HEK293 (cell line): ENCODE data around the gene ZC3H12C.

Experiments used
- CTCF ChIA-PET: fragments of 350-600 bp; formaldehyde crosslinking; extraction: SDS; loops from one replicate; lab custom pipeline; 2021; ENCODE audit warnings: antibody characterized with exemption; lab: Yijun Ruan, JAX
- POLR2A ChIA-PET: fragments of 300-600 bp; formaldehyde crosslinking; extraction: SDS; loops from one replicate; lab custom pipeline; 2020; ENCODE audit warnings: antibody characterized with exemption, inconsistent platforms; lab: Yijun Ruan, JAX
- H3K27ac ChIP-seq: fragments of 200-500 bp; sonication (Bioruptor generic); 2 replicates; pipeline ENCODE4 v1.5.1; 2014; ENCODE audit warnings: low read depth, low read length, control low read depth, inconsistent platforms; ENCODE audit errors: extremely low read depth
- H3K36me3 ChIP-seq, 2 experiments: fragments of 200-500 bp in 1 of 2; sonication (Bioruptor generic) in 1 of 2; 1 replicate in 1 of 2; 2 replicates in 1 of 2; pipeline ENCODE4 v1.5.1; 2014 to 2017; ENCODE audit warnings: inconsistent platforms in 2 of 2, low read length in 2 of 2; ENCODE audit not compliant: control insufficient read depth in 2 of 2, insufficient read depth in 1 of 2
- H3K4me1 ChIP-seq: fragments of 200-500 bp; sonication (Bioruptor generic); 2 replicates; pipeline ENCODE4 v1.5.1; 2014; ENCODE audit warnings: mild to moderate bottlenecking, low read length, inconsistent platforms; ENCODE audit not compliant: control insufficient read depth, insufficient read depth
- H3K4me3 ChIP-seq: 2 replicates; pipeline ENCODE4 v1.5.1; 2011; ENCODE audit warnings: low read depth, mild to moderate bottlenecking, control low read depth, low read length, moderate library complexity
- H3K9me3 ChIP-seq: fragments of 200-500 bp; sonication (Bioruptor generic); 2 replicates; pipeline ENCODE4 v1.5.1; 2014; ENCODE audit warnings: low read depth, low read length, inconsistent platforms; ENCODE audit not compliant: control insufficient read depth, insufficient read depth
- EGR2 ChIP-seq: fragments of 450-650 bp; formaldehyde crosslinking; IDR thresholded peaks from 2 replicates; pipeline ENCODE4 v1.5.1; 2016; ENCODE audit warnings: low read depth, missing biosample characterization, missing genetic modification characterization
- GLIS1 ChIP-seq: fragments of 450-650 bp; formaldehyde crosslinking; IDR thresholded peaks from 2 replicates; pipeline ENCODE4 v1.5.1; 2016; ENCODE audit warnings: missing biosample characterization, missing genetic modification characterization
- IKZF3 ChIP-seq: fragments of 450-650 bp; IDR thresholded peaks from 2 replicates; pipeline ENCODE4 v1.5.0; 2018; ENCODE audit warnings: missing biosample characterization, mild to moderate bottlenecking, missing genetic modification characterization, moderate library complexity
- REPIN1 ChIP-seq: fragments of 450-650 bp; formaldehyde crosslinking; IDR thresholded peaks from 2 replicates; pipeline ENCODE4 v1.5.1; 2017; ENCODE audit warnings: missing biosample characterization, missing genetic modification characterization, low read depth
- WT1 ChIP-seq: fragments of 450-650 bp; formaldehyde crosslinking; IDR thresholded peaks from 2 replicates; pipeline ENCODE4 v1.5.1; 2016; ENCODE audit warnings: missing biosample characterization, missing genetic modification characterization
- ZEB2 ChIP-seq: fragments of 450-650 bp; formaldehyde crosslinking; IDR thresholded peaks from 2 replicates; pipeline ENCODE4 v1.5.1; 2016; ENCODE audit warnings: missing biosample characterization, missing genetic modification characterization
- ZNF10 ChIP-seq: fragments of 450-650 bp; formaldehyde crosslinking; IDR thresholded peaks from 2 replicates; pipeline ENCODE4 v1.5.1; 2017; ENCODE audit warnings: missing biosample characterization, missing genetic modification characterization
- ZNF629 ChIP-seq: fragments of 450-650 bp; formaldehyde crosslinking; IDR thresholded peaks from 2 replicates; pipeline ENCODE4 v1.5.1; 2017; ENCODE audit warnings: missing biosample characterization, missing genetic modification characterization
- TF ChIP-seq, protein P1 (sequence below): fragments of 450-650 bp; formaldehyde crosslinking; conservative IDR thresholded peaks from 2 replicates; pipeline ENCODE4 v1.5.1; 2016; ENCODE audit warnings: low read depth, missing biosample characterization, missing genetic modification characterization
- TF ChIP-seq, protein P2 (sequence below): fragments of 450-650 bp; IDR thresholded peaks from 2 replicates; pipeline ENCODE4 v1.5.1; 2018; ENCODE audit warnings: missing biosample characterization, missing genetic modification characterization
- TF ChIP-seq, protein P3 (sequence below): fragments of 450-650 bp; formaldehyde crosslinking; IDR thresholded peaks from 2 replicates; pipeline ENCODE4 v1.5.1; 2016; ENCODE audit warnings: missing biosample characterization, missing genetic modification characterization, low read depth
- TF ChIP-seq, protein P4 (sequence below): fragments of 450-650 bp; formaldehyde crosslinking; IDR thresholded peaks from 2 replicates; pipeline ENCODE4 v1.5.1; 2017; ENCODE audit warnings: missing biosample characterization, mild to moderate bottlenecking, missing genetic modification characterization, moderate library complexity

ZC3H12C gene

DNA sequence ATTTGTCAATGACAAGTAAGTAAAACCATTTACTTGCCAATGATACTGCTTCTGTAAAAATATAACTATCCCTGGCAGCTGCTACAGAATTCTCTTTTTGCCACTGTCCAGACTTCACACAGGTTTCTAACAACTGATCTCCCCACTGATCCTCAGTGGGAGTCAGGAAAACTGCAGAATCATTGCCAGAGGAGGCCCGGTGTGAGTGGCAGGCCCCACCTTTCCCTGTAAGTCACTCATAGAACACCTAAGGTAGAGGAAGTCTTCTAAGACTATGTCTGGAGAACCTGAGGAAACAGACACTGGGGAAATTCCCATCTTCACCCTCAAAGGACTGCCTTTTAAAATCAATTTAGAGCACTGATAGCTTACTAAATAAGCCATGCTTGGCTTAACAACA is 66.3 kb downstream of the ZC3H12C start:
- Histone ChIP-seq H3K4me3 (no peak overlapping the region), H3K36me3 (peaks cover 0 to 52% of the 10 kb centered on the region in 2 experiments; a peak in 1 of 3 replicates), H3K9me3 (no peaks in the 10 kb centered on the region), H3K27ac (no peak overlapping the region), H3K4me1 (no peaks in the 10 kb centered on the region)
- POLR2A ChIA-PET = no interaction called here
- TF ChIP-seq, protein P1, sequence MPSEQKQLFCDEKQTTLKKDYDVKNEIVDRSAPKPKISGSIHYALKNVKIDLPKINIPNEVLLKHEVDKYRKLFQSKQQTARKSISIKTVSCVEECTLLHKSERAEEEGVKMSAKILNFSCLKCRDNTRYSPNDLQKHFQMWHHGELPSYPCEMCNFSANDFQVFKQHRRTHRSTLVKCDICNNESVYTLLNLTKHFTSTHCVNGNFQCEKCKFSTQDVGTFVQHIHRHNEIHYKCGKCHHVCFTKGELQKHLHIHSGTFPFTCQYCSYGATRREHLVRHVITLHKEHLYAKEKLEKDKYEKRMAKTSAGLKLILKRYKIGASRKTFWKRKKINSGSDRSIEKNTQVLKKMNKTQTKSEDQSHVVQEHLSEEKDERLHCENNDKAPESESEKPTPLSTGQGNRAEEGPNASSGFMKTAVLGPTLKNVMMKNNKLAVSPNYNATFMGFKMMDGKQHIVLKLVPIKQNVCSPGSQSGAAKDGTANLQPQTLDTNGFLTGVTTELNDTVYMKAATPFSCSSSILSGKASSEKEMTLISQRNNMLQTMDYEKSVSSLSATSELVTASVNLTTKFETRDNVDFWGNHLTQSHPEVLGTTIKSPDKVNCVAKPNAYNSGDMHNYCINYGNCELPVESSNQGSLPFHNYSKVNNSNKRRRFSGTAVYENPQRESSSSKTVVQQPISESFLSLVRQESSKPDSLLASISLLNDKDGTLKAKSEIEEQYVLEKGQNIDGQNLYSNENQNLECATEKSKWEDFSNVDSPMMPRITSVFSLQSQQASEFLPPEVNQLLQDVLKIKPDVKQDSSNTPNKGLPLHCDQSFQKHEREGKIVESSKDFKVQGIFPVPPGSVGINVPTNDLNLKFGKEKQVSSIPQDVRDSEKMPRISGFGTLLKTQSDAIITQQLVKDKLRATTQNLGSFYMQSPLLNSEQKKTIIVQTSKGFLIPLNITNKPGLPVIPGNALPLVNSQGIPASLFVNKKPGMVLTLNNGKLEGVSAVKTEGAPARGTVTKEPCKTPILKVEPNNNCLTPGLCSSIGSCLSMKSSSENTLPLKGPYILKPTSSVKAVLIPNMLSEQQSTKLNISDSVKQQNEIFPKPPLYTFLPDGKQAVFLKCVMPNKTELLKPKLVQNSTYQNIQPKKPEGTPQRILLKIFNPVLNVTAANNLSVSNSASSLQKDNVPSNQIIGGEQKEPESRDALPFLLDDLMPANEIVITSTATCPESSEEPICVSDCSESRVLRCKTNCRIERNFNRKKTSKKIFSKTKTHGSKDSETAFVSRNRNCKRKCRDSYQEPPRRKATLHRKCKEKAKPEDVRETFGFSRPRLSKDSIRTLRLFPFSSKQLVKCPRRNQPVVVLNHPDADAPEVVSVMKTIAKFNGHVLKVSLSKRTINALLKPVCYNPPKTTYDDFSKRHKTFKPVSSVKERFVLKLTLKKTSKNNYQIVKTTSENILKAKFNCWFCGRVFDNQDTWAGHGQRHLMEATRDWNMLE = no peak
- TF ChIP-seq, protein P2, sequence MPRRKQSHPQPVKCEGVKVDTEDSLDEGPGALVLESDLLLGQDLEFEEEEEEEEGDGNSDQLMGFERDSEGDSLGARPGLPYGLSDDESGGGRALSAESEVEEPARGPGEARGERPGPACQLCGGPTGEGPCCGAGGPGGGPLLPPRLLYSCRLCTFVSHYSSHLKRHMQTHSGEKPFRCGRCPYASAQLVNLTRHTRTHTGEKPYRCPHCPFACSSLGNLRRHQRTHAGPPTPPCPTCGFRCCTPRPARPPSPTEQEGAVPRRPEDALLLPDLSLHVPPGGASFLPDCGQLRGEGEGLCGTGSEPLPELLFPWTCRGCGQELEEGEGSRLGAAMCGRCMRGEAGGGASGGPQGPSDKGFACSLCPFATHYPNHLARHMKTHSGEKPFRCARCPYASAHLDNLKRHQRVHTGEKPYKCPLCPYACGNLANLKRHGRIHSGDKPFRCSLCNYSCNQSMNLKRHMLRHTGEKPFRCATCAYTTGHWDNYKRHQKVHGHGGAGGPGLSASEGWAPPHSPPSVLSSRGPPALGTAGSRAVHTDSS = no peak
- TF ChIP-seq IKZF3 (tag by site-specific recombination) = no peak
- CTCF ChIA-PET = interaction anchor here (0.6 to 4.1 kb wide), 2 partner anchors 14 to 135 kb away, joined by 3 to 24 read pairs; no protein-coding TSS in a partner anchor

DNA sequence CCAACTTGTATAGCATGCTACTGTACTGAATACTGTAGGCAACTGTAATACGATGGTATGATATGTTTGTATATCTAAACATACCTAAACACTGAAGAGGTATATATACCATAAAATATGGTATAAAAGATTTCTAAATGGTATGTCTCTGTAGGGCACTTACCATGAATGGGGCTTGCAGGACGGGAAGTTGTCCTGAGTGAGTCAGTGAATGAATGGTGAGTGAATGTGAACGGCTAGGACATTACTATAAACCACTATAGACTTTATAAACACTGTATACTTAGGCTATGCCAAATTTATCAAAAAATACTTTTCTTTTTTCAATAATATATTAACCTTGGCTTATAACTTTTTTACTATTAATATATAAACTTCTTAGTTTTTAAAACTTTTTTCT is 66.8 kb downstream of the ZC3H12C start:
- no peak for TF ChIP-seq EGR2
- no peak for TF ChIP-seq REPIN1
- no peak for TF ChIP-seq ZEB2 (tag by site-specific recombination)
- TF ChIP-seq, protein P3, sequence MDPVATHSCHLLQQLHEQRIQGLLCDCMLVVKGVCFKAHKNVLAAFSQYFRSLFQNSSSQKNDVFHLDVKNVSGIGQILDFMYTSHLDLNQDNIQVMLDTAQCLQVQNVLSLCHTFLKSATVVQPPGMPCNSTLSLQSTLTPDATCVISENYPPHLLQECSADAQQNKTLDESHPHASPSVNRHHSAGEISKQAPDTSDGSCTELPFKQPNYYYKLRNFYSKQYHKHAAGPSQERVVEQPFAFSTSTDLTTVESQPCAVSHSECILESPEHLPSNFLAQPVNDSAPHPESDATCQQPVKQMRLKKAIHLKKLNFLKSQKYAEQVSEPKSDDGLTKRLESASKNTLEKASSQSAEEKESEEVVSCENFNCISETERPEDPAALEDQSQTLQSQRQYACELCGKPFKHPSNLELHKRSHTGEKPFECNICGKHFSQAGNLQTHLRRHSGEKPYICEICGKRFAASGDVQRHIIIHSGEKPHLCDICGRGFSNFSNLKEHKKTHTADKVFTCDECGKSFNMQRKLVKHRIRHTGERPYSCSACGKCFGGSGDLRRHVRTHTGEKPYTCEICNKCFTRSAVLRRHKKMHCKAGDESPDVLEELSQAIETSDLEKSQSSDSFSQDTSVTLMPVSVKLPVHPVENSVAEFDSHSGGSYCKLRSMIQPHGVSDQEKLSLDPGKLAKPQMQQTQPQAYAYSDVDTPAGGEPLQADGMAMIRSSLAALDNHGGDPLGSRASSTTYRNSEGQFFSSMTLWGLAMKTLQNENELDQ = no peak
- TF ChIP-seq, protein P4, sequence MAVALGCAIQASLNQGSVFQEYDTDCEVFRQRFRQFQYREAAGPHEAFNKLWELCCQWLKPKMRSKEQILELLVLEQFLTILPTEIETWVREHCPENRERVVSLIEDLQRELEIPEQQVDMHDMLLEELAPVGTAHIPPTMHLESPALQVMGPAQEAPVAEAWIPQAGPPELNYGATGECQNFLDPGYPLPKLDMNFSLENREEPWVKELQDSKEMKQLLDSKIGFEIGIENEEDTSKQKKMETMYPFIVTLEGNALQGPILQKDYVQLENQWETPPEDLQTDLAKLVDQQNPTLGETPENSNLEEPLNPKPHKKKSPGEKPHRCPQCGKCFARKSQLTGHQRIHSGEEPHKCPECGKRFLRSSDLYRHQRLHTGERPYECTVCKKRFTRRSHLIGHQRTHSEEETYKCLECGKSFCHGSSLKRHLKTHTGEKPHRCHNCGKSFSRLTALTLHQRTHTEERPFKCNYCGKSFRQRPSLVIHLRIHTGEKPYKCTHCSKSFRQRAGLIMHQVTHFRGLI (tag by site-specific recombination) = no peak
- TF ChIP-seq GLIS1 (tag by site-specific recombination) = no peak
- no peak for TF ChIP-seq WT1
- TF ChIP-seq ZNF629 (tag by site-specific recombination) = no peak
- no peak for TF ChIP-seq ZNF10
- Histone ChIP-seq H3K9me3 (no peaks in the 10 kb centered on the region), H3K27ac (no peak overlapping the region), H3K4me1 (no peaks in the 10 kb centered on the region), H3K4me3 (no peak overlapping the region), H3K36me3 (peaks cover 0 to 57% of the 10 kb centered on the region in 2 experiments; a peak in 1 of 3 replicates)
- CTCF ChIA-PET = interaction anchor here (0.6 to 4.1 kb wide), 3 partner anchors 14 to 136 kb away, joined by 3 to 24 read pairs (median 4); no protein-coding TSS in a partner anchor
- POLR2A ChIA-PET = no interaction called here
